Loucy (cell line): Measurements from ENCODE around the gene ASPG.

Experiments
- CTCF ChIP-seq: fragments of 200-600 bp; sonication (generic); conservative IDR thresholded peaks from 2 replicates; pipeline ENCODE4 v1.5.1; 2014; ENCODE audit warnings: mild to moderate bottlenecking, antibody characterized with exemption, low read length
- EZH2phosphoT487 ChIP-seq: fragments of 200-600 bp; IDR thresholded peaks from 2 replicates; pipeline ENCODE4 v1.6.1; 2018; ENCODE audit warnings: antibody characterized with exemption, mild to moderate bottlenecking, moderate library complexity, borderline replicate concordance

- TF ChIP-seq CTCF (no peak), EZH2phosphoT487 (no peak)
Measured at GRCh38 chr14:104149617-104150135, 64.2 kb downstream of the ASPG start.
